Uterus (tissue), 2 donors: Measurements from ENCODE around the gene TBC1D19.

Experiments used
- CTCF ChIP-seq, 4 experiments: fragments of 200-600 bp in 2 of 4; fragments of 450-650 bp in 2 of 4; sonication (generic) in 2 of 4; IDR thresholded peaks; one replicate each; pipeline ENCODE4 v1.5.1; 2016 to 2019; ENCODE audit warnings: antibody characterized with exemption in 4 of 4, mild to moderate bottlenecking in 2 of 4, moderate library complexity in 1 of 4
- POLR2A ChIP-seq, 2 donors: fragments of 450-650 bp; IDR thresholded peaks; one replicate each; pipeline ENCODE4 v1.6.1; 2016; ENCODE audit warnings: antibody characterized with exemption in 2 of 2, mild to moderate bottlenecking in 1 of 2, moderate library complexity in 1 of 2

GRCh38 chr4:26574563-26574962, 9.3 kb upstream of the TBC1D19 start:
- TF ChIP-seq CTCF (IDR thresholded peaks at IDR 0.05) (no peak), POLR2A (IDR thresholded peaks at IDR 0.05) (no peak)
